Nephron (organoid): ENCODE measurements around the gene ERC1.

ENCODE experiments used
- H3K27ac Mint-ChIP-seq, 3 experiments: 2 replicates each; pipeline ENCODE4 v1.8.0; 2020; ENCODE audit warnings: mixed read lengths in 3 of 3, mild to moderate bottlenecking in 2 of 3, moderate library complexity in 1 of 3
- H3K27me3 Mint-ChIP-seq: 2 replicates; pipeline ENCODE4 v1.8.0; 2021; ENCODE audit warnings: low read depth, mild to moderate bottlenecking, moderate library complexity, mixed read lengths
- H3K36me3 Mint-ChIP-seq: 2 replicates; pipeline ENCODE4 v1.8.0; 2020; ENCODE audit warnings: low read depth, mixed read lengths
- H3K4me1 Mint-ChIP-seq: 2 replicates; pipeline ENCODE4 v1.8.0; 2020; ENCODE audit warnings: mixed read lengths
- H3K4me3 Mint-ChIP-seq, 3 experiments: 2 replicates each; pipeline ENCODE4 v1.8.0; 2020; ENCODE audit warnings: mild to moderate bottlenecking in 3 of 3, mixed read lengths in 3 of 3, moderate library complexity in 2 of 3
- H3K9me3 Mint-ChIP-seq: 2 replicates; pipeline ENCODE4 v1.8.0; 2020; ENCODE audit warnings: mixed read lengths
- TF ChIP-seq, protein P1 (sequence below), 3 experiments: fragments of 200-600 bp; sonication (generic); IDR thresholded peaks; one replicate each; pipeline ENCODE4 v1.5.0; 2021; ENCODE audit warnings: antibody characterized with exemption in 3 of 3; ENCODE audit not compliant: unreplicated experiment in 3 of 3

Gene ERC1

DNA sequence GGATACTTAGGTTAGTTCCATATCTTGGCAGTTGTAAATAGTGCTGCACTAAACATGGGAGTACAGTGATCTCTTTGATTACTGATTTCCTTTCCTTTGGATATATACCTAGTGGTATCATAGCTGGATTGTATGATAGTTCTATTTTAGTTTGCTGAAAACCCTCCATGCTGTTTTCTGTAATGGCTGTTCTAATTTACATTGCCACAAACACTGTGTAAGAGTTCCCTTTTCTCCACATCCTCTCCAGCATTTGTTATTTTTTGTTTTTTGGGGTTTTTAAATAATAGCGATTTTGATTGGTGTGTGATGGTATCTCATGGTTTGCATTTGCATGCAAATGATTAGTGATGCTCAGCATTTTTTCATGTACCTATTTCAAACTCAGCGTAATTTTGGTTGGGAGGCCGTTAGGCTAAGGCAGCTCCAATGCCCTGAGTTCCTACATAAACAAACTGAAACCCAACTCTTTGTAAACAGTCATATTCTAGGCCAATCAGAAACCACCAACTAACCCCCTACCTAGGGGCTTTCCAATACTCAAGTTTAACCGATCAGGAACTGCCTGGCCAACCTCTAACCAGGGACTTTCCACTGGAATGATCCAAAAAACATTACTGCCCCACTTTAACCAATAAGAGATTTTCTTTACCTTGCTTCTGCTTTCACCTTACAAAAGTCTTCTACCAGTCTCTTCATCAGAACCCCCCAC is 431.7 kb downstream of the ERC1 start:
- H3K4me3 Mint-ChIP-seq, result no peak overlapping the region
- no peak overlapping the region for H3K27ac Mint-ChIP-seq
- peaks cover 19% of the 10 kb centered on the region for H3K9me3 Mint-ChIP-seq
- TF ChIP-seq, protein P1, sequence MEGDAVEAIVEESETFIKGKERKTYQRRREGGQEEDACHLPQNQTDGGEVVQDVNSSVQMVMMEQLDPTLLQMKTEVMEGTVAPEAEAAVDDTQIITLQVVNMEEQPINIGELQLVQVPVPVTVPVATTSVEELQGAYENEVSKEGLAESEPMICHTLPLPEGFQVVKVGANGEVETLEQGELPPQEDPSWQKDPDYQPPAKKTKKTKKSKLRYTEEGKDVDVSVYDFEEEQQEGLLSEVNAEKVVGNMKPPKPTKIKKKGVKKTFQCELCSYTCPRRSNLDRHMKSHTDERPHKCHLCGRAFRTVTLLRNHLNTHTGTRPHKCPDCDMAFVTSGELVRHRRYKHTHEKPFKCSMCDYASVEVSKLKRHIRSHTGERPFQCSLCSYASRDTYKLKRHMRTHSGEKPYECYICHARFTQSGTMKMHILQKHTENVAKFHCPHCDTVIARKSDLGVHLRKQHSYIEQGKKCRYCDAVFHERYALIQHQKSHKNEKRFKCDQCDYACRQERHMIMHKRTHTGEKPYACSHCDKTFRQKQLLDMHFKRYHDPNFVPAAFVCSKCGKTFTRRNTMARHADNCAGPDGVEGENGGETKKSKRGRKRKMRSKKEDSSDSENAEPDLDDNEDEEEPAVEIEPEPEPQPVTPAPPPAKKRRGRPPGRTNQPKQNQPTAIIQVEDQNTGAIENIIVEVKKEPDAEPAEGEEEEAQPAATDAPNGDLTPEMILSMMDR (IDR thresholded peaks at IDR 0.05; ENCODE audit: unreplicated experiment in 3 of 3), result no peak
- peaks cover 4% of the 10 kb centered on the region for H3K4me1 Mint-ChIP-seq
- H3K36me3 Mint-ChIP-seq, result peaks cover 42% of the 10 kb centered on the region
- H3K27me3 Mint-ChIP-seq, result no peaks in the 10 kb centered on the region

DNA sequence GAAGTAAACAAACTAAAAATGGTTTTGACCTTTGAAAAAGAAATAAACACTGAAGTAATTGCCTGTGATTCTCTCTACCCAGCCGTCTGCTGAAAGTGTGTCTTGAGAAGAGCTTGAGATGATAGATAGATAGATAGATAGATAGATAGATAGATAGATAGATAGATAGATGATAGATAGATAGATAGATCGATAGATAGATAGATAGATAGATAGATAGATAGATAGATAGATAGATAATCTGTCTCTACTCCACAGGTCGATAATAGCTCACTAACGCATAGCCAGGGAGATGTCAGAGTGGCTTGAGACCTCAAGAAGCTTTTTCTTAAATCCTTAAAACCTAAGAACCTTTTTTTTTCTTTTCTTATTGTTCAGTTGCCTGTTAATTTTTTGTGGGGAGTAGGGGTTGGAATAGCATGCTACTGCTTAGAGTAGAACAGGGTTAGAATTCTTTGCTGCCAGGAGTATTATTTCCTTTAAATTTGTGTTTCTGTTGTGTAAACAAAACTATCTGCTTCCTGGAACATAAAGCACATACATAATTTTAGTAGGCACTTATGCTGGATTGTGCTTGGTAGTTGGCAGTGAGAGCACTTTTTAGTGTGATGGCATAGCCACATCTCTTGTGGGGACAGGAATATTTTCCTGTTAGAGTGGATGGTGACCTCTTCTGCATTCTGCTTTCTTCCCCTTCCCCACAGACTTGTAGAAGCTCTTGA is 433.8 kb downstream of the ERC1 start:
- Mint-ChIP-seq H3K27me3 (no peaks in the 10 kb centered on the region), H3K9me3 (peaks cover 16% of the 10 kb centered on the region), H3K27ac (no peak overlapping the region), H3K36me3 (peaks cover 23% of the 10 kb centered on the region), H3K4me3 (no peak overlapping the region), H3K4me1 (peaks cover 15% of the 10 kb centered on the region)
- TF ChIP-seq, protein P1 (IDR thresholded peaks at IDR 0.05; ENCODE audit: unreplicated experiment in 3 of 3), result no peak

DNA sequence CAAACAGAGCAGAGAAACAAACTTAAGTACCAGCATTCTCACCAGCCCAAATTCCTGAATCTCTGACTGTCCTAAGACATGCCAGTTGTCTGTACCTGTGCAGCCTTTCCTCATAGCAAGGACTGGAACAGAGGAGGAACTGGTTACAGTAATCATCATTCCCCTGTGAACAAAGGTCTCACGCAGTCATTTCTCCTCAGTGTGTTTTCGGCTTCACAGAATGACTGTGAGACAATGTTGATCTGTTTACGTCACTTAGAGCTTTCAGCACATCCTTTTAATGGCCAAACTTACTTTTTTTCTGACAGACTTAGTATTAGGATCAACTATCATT is 434.3 kb downstream of the ERC1 start:
- Mint-ChIP-seq H3K9me3 (peaks cover 16% of the 10 kb centered on the region), H3K27ac (no peak overlapping the region), H3K4me3 (no peak overlapping the region), H3K27me3 (no peaks in the 10 kb centered on the region), H3K36me3 (peaks cover 23% of the 10 kb centered on the region), H3K4me1 (peaks cover 15% of the 10 kb centered on the region)
- TF ChIP-seq, protein P1 (IDR thresholded peaks at IDR 0.05; ENCODE audit: unreplicated experiment in 3 of 3), result no peak

DNA sequence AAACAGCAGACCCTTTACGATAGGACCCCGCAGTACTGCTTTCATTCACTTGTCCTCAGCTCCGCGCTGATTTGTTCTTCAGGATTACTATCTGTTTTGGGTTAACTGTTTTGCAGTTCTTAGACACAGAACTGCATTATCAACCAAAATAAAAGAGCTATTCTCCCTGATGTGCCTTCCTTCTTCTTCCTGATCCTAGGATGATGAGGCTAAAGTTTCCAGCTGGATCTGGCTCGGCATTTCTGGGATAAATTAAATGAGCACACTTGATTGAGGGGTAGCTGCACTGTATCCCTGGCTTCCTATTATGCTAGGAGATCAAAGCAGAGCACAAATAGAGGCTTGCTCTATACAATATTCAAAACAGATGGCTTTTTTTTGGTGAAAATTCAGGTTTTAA is 437.6 kb downstream of the ERC1 start:
- Mint-ChIP-seq H3K36me3 (no peaks in the 10 kb centered on the region), H3K4me3 (no peak overlapping the region), H3K27ac (peak overlapping the region in 1 of 3 experiments; percentile 37)

DNA sequence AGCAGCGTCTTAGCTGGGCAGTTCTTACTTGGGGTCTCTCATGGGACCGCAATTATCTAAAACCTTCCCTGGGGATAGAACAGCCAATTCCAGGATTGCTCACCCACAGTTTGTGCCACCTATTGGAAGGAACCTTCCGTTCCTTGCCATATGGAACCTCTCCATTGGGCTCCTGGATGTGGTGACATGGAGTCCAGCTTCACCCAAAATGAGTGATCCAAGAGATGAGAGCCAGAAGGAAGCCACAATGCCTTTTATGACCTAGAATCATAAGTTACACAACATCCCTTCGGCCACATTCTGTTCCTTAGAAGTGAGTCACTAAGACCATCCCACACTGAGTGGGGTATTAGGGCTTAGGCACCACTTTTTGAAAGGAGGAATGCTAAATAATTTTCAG is 439.0 kb downstream of the ERC1 start:
- TF ChIP-seq, protein P1 (IDR thresholded peaks at IDR 0.05; ENCODE audit: unreplicated experiment in 3 of 3), result no peak
- H3K27me3 Mint-ChIP-seq, result no peaks in the 10 kb centered on the region
- H3K27ac Mint-ChIP-seq, result no peak overlapping the region
- peaks cover 16% of the 10 kb centered on the region for H3K4me1 Mint-ChIP-seq
- H3K9me3 Mint-ChIP-seq, result no peaks in the 10 kb centered on the region
- H3K36me3 Mint-ChIP-seq, result no peaks in the 10 kb centered on the region
- no peak overlapping the region for H3K4me3 Mint-ChIP-seq

More for the DNA sequence above, 437.6 kb downstream of the ERC1 start:
- Mint-ChIP-seq H3K4me1 (peaks cover 18% of the 10 kb centered on the region), H3K27me3 (no peaks in the 10 kb centered on the region), H3K9me3 (no peaks in the 10 kb centered on the region)
- TF ChIP-seq, protein P1 (IDR thresholded peaks at IDR 0.05; ENCODE audit: unreplicated experiment in 3 of 3), result no peak
